K562 (cell line): ENCODE results near the gene NR3C1. TPM values are rescaled to one million over a fixed set of nuclear protein-coding genes. Genes with fewer than 3 reads are reported as not detected.

ENCODE experiments used
- ATAC-seq: fragments of 200-7000 bp; cut with Tn5 transposase; 3 replicates; pipeline ENCODE4 v1.9.1; 2020; ENCODE audit warnings: moderate library complexity
- BruUV-seq: library from RNA; stranded (reverse); fragments of 400-500 nt; replicated peaks from 2 replicates; lab custom pipeline; 2021; lab: Mats Ljungman, UMichigan
- CTCF ChIA-PET: fragments of 300-600 bp; formaldehyde crosslinking; extraction: SDS; loops from one replicate; lab custom pipeline; 2021; ENCODE audit warnings: low intra/inter-chr PET ratio; lab: Yijun Ruan, JAX
- POLR2A ChIA-PET: fragments of 300-600, 350-650 bp; sonication (Branson Sonifier 250); formaldehyde crosslinking; extraction: SDS; loops from one replicate; lab custom pipeline; 2021; ENCODE audit warnings: antibody characterized with exemption, inconsistent platforms; lab: Yijun Ruan, JAX
- DNase-seq, 4 experiments: peaks; one replicate each; pipeline versions ENCODE4 v3.0.0 to v3.0.0-alpha.2; 2011 to 2018; ENCODE audit warnings: low spot score in 3 of 4, mixed read lengths in 3 of 4; ENCODE audit errors: extremely low read depth in 1 of 4
- FAIRE-seq: peaks from 2 replicates; lab custom pipeline; 2011; peaks lifted over from hg19 to GRCh38; lab: Jason Lieb, UNC
- H2AFZ ChIP-seq: 2 replicates; pipeline ENCODE4 v1.6.0; 2011; ENCODE audit warnings: low read depth, low read length, control low read depth, inconsistent platforms
- H3K27ac ChIP-seq: fragments of 200-600 bp; 3 replicates; pipeline ENCODE4 v1.8.0; 2011; ENCODE audit warnings: low read depth, mild to moderate bottlenecking, control low read depth, inconsistent platforms, low read length, moderate library complexity, mixed read lengths; ENCODE audit errors: extremely low read depth
- H3K27me3 ChIP-seq, 2 experiments: fragments of 300-600 bp in 1 of 2; 2 replicates in 1 of 2; 3 replicates in 1 of 2; pipeline versions ENCODE4 v1.6.0 to v1.8.0; 2011; ENCODE audit warnings: inconsistent platforms in 2 of 2, low read length in 2 of 2, mild to moderate bottlenecking in 1 of 2, mixed read lengths in 1 of 2, moderate library complexity in 1 of 2; ENCODE audit not compliant: control insufficient read depth in 2 of 2, insufficient read depth in 2 of 2
- H3K36me3 ChIP-seq: fragments of 300-600 bp; 3 replicates; pipeline ENCODE4 v1.8.0; 2011; ENCODE audit warnings: mild to moderate bottlenecking, low read length, inconsistent platforms; ENCODE audit not compliant: control insufficient read depth, insufficient read depth
- H3K4me1 ChIP-seq, 2 experiments: fragments of 200-600 bp in 1 of 2; replicated peaks in 1 of 2; 2 replicates in 1 of 2; 3 replicates in 1 of 2; pipeline versions ENCODE4 v1.5.1 to v1.8.0; 2011; ENCODE audit warnings: inconsistent platforms in 2 of 2, low read length in 2 of 2, mild to moderate bottlenecking in 1 of 2, mixed read lengths in 1 of 2, moderate library complexity in 1 of 2; ENCODE audit not compliant: control insufficient read depth in 2 of 2, insufficient read depth in 2 of 2
- H3K4me2 ChIP-seq: 2 replicates; pipeline ENCODE4 v1.6.1; 2011; ENCODE audit warnings: low read length, control low read depth, inconsistent platforms, mixed read lengths; ENCODE audit not compliant: insufficient read depth
- H3K4me3 ChIP-seq: fragments of 200-600 bp; sonication (generic), shearing (Covaris generic); 2 replicates; pipeline ENCODE4 v1.5.1; 2016; ENCODE audit warnings: control low read depth, inconsistent platforms
- H3K79me2 ChIP-seq: fragments of 200-600 bp; 3 replicates; pipeline ENCODE4 v1.8.0; 2011; ENCODE audit warnings: low read length, inconsistent platforms; ENCODE audit not compliant: control insufficient read depth, insufficient read depth
- H3K9ac ChIP-seq, 2 experiments: 2 replicates each; pipeline versions ENCODE4 v1.6.0 to v1.6.1; 2011; ENCODE audit warnings: low read depth in 2 of 2, low read length in 2 of 2, control low read depth in 1 of 2, inconsistent platforms in 1 of 2, mild to moderate bottlenecking in 1 of 2, mixed read lengths in 1 of 2; ENCODE audit not compliant: insufficient read depth in 1 of 2
- H3K9me1 ChIP-seq: one replicate; pipeline ENCODE4 v1.6.0; 2011; ENCODE audit warnings: inconsistent platforms, mild to moderate bottlenecking, low read length, moderate library complexity; ENCODE audit not compliant: control insufficient read depth, insufficient read depth
- H3K9me3 ChIP-seq: replicated peaks from 2 replicates; pipeline ENCODE4 v1.5.1; 2011; ENCODE audit warnings: low read depth, low read length, inconsistent platforms; ENCODE audit not compliant: control insufficient read depth, insufficient read depth
- H4K20me1 ChIP-seq: replicated peaks from 2 replicates; pipeline ENCODE4 v1.6.1; 2011; ENCODE audit warnings: low read length, inconsistent platforms, mixed read lengths; ENCODE audit not compliant: control insufficient read depth, insufficient read depth
- KDM5B ChIP-seq: fragments of 200-600 bp; sonication (generic); IDR thresholded peaks from 2 replicates; pipeline ENCODE4 v1.6.1; 2012; ENCODE audit warnings: low read depth, mild to moderate bottlenecking, moderate library complexity, low read length, control low read depth, inconsistent platforms; ENCODE audit not compliant: insufficient replicate concordance
- NCOR1 ChIP-seq: fragments of 450-650 bp; IDR thresholded peaks from 2 replicates; pipeline ENCODE4 v1.6.1; 2016; ENCODE audit warnings: mild to moderate bottlenecking, moderate library complexity
- ZNF217 ChIP-seq: sonication (generic); formaldehyde crosslinking; IDR thresholded peaks from 2 replicates; pipeline ENCODE4 v1.8.0; 2022; ENCODE audit warnings: mild to moderate bottlenecking, missing genetic modification reagents
- WGBS: fragments of 100-300 bp; shearing (Covaris generic); methylation state at CpG from one replicate; pipeline ENCODE4 v1.1.6; 2016; ENCODE audit warnings: low coverage, mixed read lengths; ENCODE audit not compliant: insufficient coverage; ENCODE audit errors: missing lambda C conversion rate; 5-methylcytosine and 5-hydroxymethylcytosine counted together
- in situ Hi-C: fragments of 300-500 bp; cut with MboI; formaldehyde crosslinking; loops from 4 replicates; pipeline ENCODE4 v1.15.0; 2018; ENCODE audit warnings: inconsistent platforms, mixed read lengths
- intact Hi-C: fragments of 100-400 bp; cut with micrococcal nuclease; formaldehyde crosslinking; loops from 2 replicates; pipeline ENCODE4 v1.14.2; 2022
- polyA plus RNA-seq, 8 experiments: library from polyadenylated mRNA; depleted of rRNA in 4 of 8; stranded (reverse) in 5 of 8; unstranded in 3 of 8; fragments of >200 nt; fragmentation: Nextera tagmentation in 2 of 8; fragmentation: Illumina TruSeq in 1 of 8; extraction: Ambion mirVana in 2 of 8; extraction: Trizol in 1 of 8; gene quantifications; 2 replicates each; pipeline versions ENCODE4 v1.2.1 to v1.2.3, GENCODE V29; 2011 to 2014; ENCODE audit warnings: inconsistent platforms in 1 of 8, missing spikeins in 1 of 8
- total RNA-seq, 7 experiments: library from RNA; depleted of rRNA in 6 of 7; stranded (reverse); fragments of >200 nt in 6 of 7; fragmentation: Illumina TruSeq in 2 of 7; extraction: Trizol in 2 of 7; gene quantifications; 2 replicates each; pipeline versions ENCODE4 v1.2.1 to v1.2.3, GENCODE V29; 2011 to 2021; ENCODE audit warnings: low replicate concordance in 1 of 7

The NR3C1 gene
- total and polyA plus RNA-seq, 9 of the 15 experiments (the other 6 are each of a cell fraction or from before 2014, with no cell fraction given) = 8.2 to 36.0 (median 15.0) TPM

GRCh38 chr5:143399616-143400540 is 3.6 kb downstream of the NR3C1 start:
- Histone ChIP-seq H3K4me1 (peaks cover 13 to 19% of the 10 kb centered on the region in 2 experiments; a peak in 4 of 5 replicates), H3K36me3 (peaks cover 20% of the 10 kb centered on the region), H2AFZ (no peak overlapping the region), H3K9me1 (no peaks in the 10 kb centered on the region), H3K4me2 (peak overlapping the region; percentile 52), H3K27me3 (no peaks in the 10 kb centered on the region), H3K27ac (no peak overlapping the region), H4K20me1 (peaks cover 28% of the 10 kb centered on the region), H3K79me2 (peaks cover 86% of the 10 kb centered on the region), H3K4me3 (peak overlapping the region; percentile 3; the same call in 1 of the 2 replicates), H3K9ac (peak overlapping the region in 1 of 2 experiments; percentile 70; a peak in 1 of 4 replicates), H3K9me3 (no peaks in the 10 kb centered on the region)
- no peak for TF ChIP-seq KDM5B
- no peak for TF ChIP-seq ZNF217 (CRISPR knock-in tag)
- TF ChIP-seq NCOR1 = no peak
- DNase-seq (peak in 1 of 4 experiments; percentile 7), FAIRE-seq (no peak), ATAC-seq (no peak)
- BruUV-seq = no TSS peak
- in situ Hi-C loops = no loop called here
- CTCF ChIA-PET = interaction anchor here (0.6 kb wide), 1 partner anchor 1510 kb away, joined by 3 read pairs; no protein-coding TSS in a partner anchor
- POLR2A ChIA-PET = interaction anchor here (0.8 to 1.1 kb wide), 2 partner anchors 211 to 231 kb away, joined by 3 read pairs; no protein-coding TSS in a partner anchor
- WGBS = 40% methylated on average over 12 of the region's 12 CpGs
- intact Hi-C loops = loop anchor here (5.0 kb wide), 2 partner anchors 58 to 288 kb away; no protein-coding TSS in a partner anchor
